HG03060 (cell line): ENCODE data around the gene ACP3.

Source experiments
- ATAC-seq: cut with Tn5 transposase; IDR thresholded peaks from one replicate; pipeline ENCODE4 v1.9.1; 2021; ENCODE audit warnings: low read depth, moderate number of reproducible peaks; ENCODE audit not compliant: unreplicated experiment

ACP3 gene

GRCh38 chr3:132404276-132404675, 87.1 kb downstream of the ACP3 start:
- ATAC-seq, result no peak

- no peak for ATAC-seq
Measured at GRCh38 chr3:132405188-132405587, 88.0 kb downstream of the ACP3 start.

GRCh38 chr3:132405609-132406299, 88.5 kb downstream of the ACP3 start:
- no peak for ATAC-seq

GRCh38 chr3:132406587-132406986, 89.4 kb downstream of the ACP3 start:
- ATAC-seq, result no peak

GRCh38 chr3:132407025-132407424, 89.8 kb downstream of the ACP3 start:
- no peak for ATAC-seq
